Fibroblast of lung (primary cell): ENCODE results near the gene CMTM4. TPM values are rescaled to one million over a fixed set of nuclear protein-coding genes. Genes with fewer than 3 reads are reported as not detected.
A peak's percentile ranks its signal among the peaks of the same experiment; 100 is the strongest.

Source experiments
- DNase-seq, 2 donors: peaks; one replicate each; pipeline versions ENCODE4 v3.0.0 to v3.0.0-alpha.2; 2010; ENCODE audit warnings: low read depth in 2 of 2
- H2AFZ ChIP-seq: 2 replicates; pipeline ENCODE4 v1.5.1; 2012; ENCODE audit warnings: low read length, control low read depth, inconsistent platforms
- H3K27ac ChIP-seq: 2 replicates; pipeline ENCODE4 v1.5.1; 2011; ENCODE audit warnings: low read length, control low read depth; ENCODE audit not compliant: insufficient read depth
- H3K27me3 ChIP-seq: 2 replicates; pipeline ENCODE4 v1.5.1; 2011; ENCODE audit warnings: mild to moderate bottlenecking, low read length; ENCODE audit not compliant: control insufficient read depth, insufficient read depth
- H3K36me3 ChIP-seq: 2 replicates; pipeline ENCODE4 v1.5.1; 2011; ENCODE audit warnings: low read length; ENCODE audit not compliant: control insufficient read depth, insufficient read depth
- H3K4me1 ChIP-seq: 2 replicates; pipeline ENCODE4 v1.5.1; 2011; ENCODE audit warnings: low read length; ENCODE audit not compliant: control insufficient read depth, insufficient read depth; ENCODE audit errors: extremely low read depth
- H3K4me2 ChIP-seq: 2 replicates; pipeline ENCODE4 v1.5.1; 2011; ENCODE audit warnings: low read length, control low read depth; ENCODE audit not compliant: insufficient read depth; ENCODE audit errors: extremely low read depth
- H3K4me3 ChIP-seq, 4 experiments: fragments of 200-600 bp in 1 of 4; sonication (generic) in 1 of 4; replicated peaks in 1 of 4; 2 replicates each; pipeline ENCODE4 v1.5.1; 2011 to 2016; ENCODE audit warnings: low read length in 4 of 4, low read depth in 3 of 4, mild to moderate bottlenecking in 3 of 4, control low read depth in 2 of 4, inconsistent platforms in 1 of 4, mixed read lengths in 1 of 4; ENCODE audit not compliant: insufficient read depth in 1 of 4; ENCODE audit errors: control extremely low read depth in 1 of 4
- H3K79me2 ChIP-seq: 2 replicates; pipeline ENCODE4 v1.5.1; 2012; ENCODE audit warnings: mild to moderate bottlenecking, low read length, inconsistent platforms; ENCODE audit not compliant: control insufficient read depth, insufficient read depth
- H3K9ac ChIP-seq: 2 replicates; pipeline ENCODE4 v1.5.1; 2011; ENCODE audit warnings: mild to moderate bottlenecking, low read length, control low read depth; ENCODE audit not compliant: insufficient read depth
- H3K9me3 ChIP-seq: 2 replicates; pipeline ENCODE4 v1.5.1; 2012; ENCODE audit warnings: low read depth, low read length; ENCODE audit not compliant: control insufficient read depth, insufficient read depth
- H4K20me1 ChIP-seq: 2 replicates; pipeline ENCODE4 v1.5.1; 2011; ENCODE audit warnings: low read length; ENCODE audit not compliant: control insufficient read depth, insufficient read depth; ENCODE audit errors: extremely low read depth
- CTCF ChIP-seq, 2 donors: IDR thresholded peaks in 1 of 2; conservative IDR thresholded peaks in 1 of 2; 1 replicate in 1 of 2; 2 replicates in 1 of 2; pipeline ENCODE4 v1.5.1; 2011 to 2012; ENCODE audit warnings: low read length in 2 of 2, control low read depth in 1 of 2, inconsistent platforms in 1 of 2, low read depth in 1 of 2, mild to moderate bottlenecking in 1 of 2
- EZH2 ChIP-seq: IDR thresholded peaks from 2 replicates; pipeline ENCODE4 v1.5.1; 2012; ENCODE audit warnings: low read length, control low read depth, mild to moderate bottlenecking; ENCODE audit errors: missing control alignments
- polyA plus RNA-seq, 2 donors: library from polyadenylated mRNA; depleted of rRNA in 1 of 2; stranded (reverse) in 1 of 2; unstranded in 1 of 2; fragments of >200 nt; gene quantifications; 2 replicates each; pipeline ENCODE4 v1.2.1, GENCODE V29; 2011 to 2012; ENCODE audit warnings: missing spikeins in 1 of 2
- total RNA-seq: library from RNA; depleted of rRNA; stranded (reverse); fragments of >200 nt; gene quantifications from 2 replicates; pipeline ENCODE4 v1.2.1, GENCODE V29; 2014

CMTM4 gene
- total and polyA plus RNA-seq, 2 donors (not counting 1 experiment from before 2014, with no cell fraction given) = 10.2 to 12.8 TPM

- Histone ChIP-seq H3K4me2 (no peak overlapping the region), H3K9ac (no peak overlapping the region), H3K36me3 (no peaks in the 10 kb centered on the region), H3K27ac (no peak overlapping the region), H3K4me1 (peaks cover 3% of the 10 kb centered on the region), H3K9me3 (no peaks in the 10 kb centered on the region), H3K4me3 (no peak overlapping the region), H3K79me2 (no peaks in the 10 kb centered on the region), H4K20me1 (no peaks in the 10 kb centered on the region), H2AFZ (no peak overlapping the region), H3K27me3 (peaks cover 19% of the 10 kb centered on the region)
- no peak for DNase-seq
- no peak for TF ChIP-seq EZH2
- TF ChIP-seq CTCF (conservative IDR thresholded peaks at IDR 0.05 in 1 of 2, IDR thresholded peaks at IDR 0.05 in 1 of 2; ENCODE audit: low read depth in 1 of 2, low read length in 2 of 2) = no peak
These were observed 122.0 kb downstream of the CMTM4 start for GRCh38 chr16:66574531-66574930.

GRCh38 chr16:66574081-66574480 is 122.5 kb downstream of the CMTM4 start:
- H4K20me1 ChIP-seq = no peaks in the 10 kb centered on the region
- peaks cover 15% of the 10 kb centered on the region for H3K27me3 ChIP-seq
- no peaks in the 10 kb centered on the region for H3K79me2 ChIP-seq
- peaks cover 7% of the 10 kb centered on the region for H3K4me1 ChIP-seq
- H3K4me3 ChIP-seq = no peak overlapping the region
- H3K9ac ChIP-seq = no peak overlapping the region
- H3K36me3 ChIP-seq = no peaks in the 10 kb centered on the region
- no peak overlapping the region for H3K27ac ChIP-seq
- TF ChIP-seq CTCF (conservative IDR thresholded peaks at IDR 0.05 in 1 of 2, IDR thresholded peaks at IDR 0.05 in 1 of 2; ENCODE audit: low read depth in 1 of 2, low read length in 2 of 2) (no peak), EZH2 (no peak)
- DNase-seq = peak in 1 of 2 donors; percentile 50
- H3K9me3 ChIP-seq = no peaks in the 10 kb centered on the region
- H3K4me2 ChIP-seq = no peak overlapping the region
- H2AFZ ChIP-seq = no peak overlapping the region

GRCh38 chr16:66572356-66572755 is 124.2 kb downstream of the CMTM4 start:
- Histone ChIP-seq H3K4me1 (peaks cover 7% of the 10 kb centered on the region), H3K27ac (no peak overlapping the region), H3K9ac (no peak overlapping the region), H3K4me3 (no peak overlapping the region), H3K36me3 (no peaks in the 10 kb centered on the region), H3K79me2 (no peaks in the 10 kb centered on the region), H2AFZ (no peak overlapping the region), H4K20me1 (no peaks in the 10 kb centered on the region), H3K4me2 (no peak overlapping the region), H3K9me3 (no peaks in the 10 kb centered on the region), H3K27me3 (no peaks in the 10 kb centered on the region)
- TF ChIP-seq EZH2 = no peak
- TF ChIP-seq CTCF (conservative IDR thresholded peaks at IDR 0.05 in 1 of 2, IDR thresholded peaks at IDR 0.05 in 1 of 2; ENCODE audit: low read depth in 1 of 2, low read length in 2 of 2) = no peak
- DNase-seq = no peak
